DND-41 (cell line): Measurements from ENCODE around the gene IL9.

ENCODE experiments used
- ATAC-seq: fragments of 200-7000 bp; cut with Tn5 transposase; 3 replicates; pipeline ENCODE4 v1.9.1; 2021; ENCODE audit warnings: low read depth; ENCODE audit not compliant: insufficient read depth
- DNase-seq: peaks from one replicate; pipeline ENCODE4 v3.0.0-alpha.2; 2020
- H2AFZ ChIP-seq: 2 replicates; pipeline ENCODE4 v1.6.0; 2012; ENCODE audit warnings: low read depth, low read length
- H3K27ac ChIP-seq: 2 replicates; pipeline ENCODE4 v1.5.1; 2012; ENCODE audit warnings: low read length, inconsistent platforms
- H3K27me3 ChIP-seq: fragments of 200-600 bp; sonication (generic); 2 replicates; pipeline ENCODE4 v1.6.0; 2012; ENCODE audit warnings: low read length, mild to moderate bottlenecking, inconsistent platforms; ENCODE audit not compliant: insufficient read depth, poor library complexity
- H3K36me3 ChIP-seq: 2 replicates; pipeline ENCODE4 v1.5.1; 2012; ENCODE audit warnings: low read length, inconsistent platforms; ENCODE audit not compliant: insufficient read depth
- H3K4me1 ChIP-seq: 2 replicates; pipeline ENCODE4 v1.5.1; 2012; ENCODE audit warnings: mild to moderate bottlenecking, low read length; ENCODE audit not compliant: insufficient read depth
- H3K4me2 ChIP-seq: 2 replicates; pipeline ENCODE4 v1.6.0; 2012; ENCODE audit warnings: mild to moderate bottlenecking, moderate library complexity, low read length, inconsistent platforms; ENCODE audit not compliant: insufficient read depth
- H3K4me3 ChIP-seq, 2 experiments: fragments of 200-600 bp in 1 of 2; shearing (Covaris generic) in 1 of 2; 2 replicates each; pipeline ENCODE4 v1.5.1; 2012 to 2016; ENCODE audit warnings: inconsistent platforms in 2 of 2, low read length in 2 of 2, mild to moderate bottlenecking in 2 of 2, low read depth in 1 of 2, moderate library complexity in 1 of 2
- H3K79me2 ChIP-seq: 2 replicates; pipeline ENCODE4 v1.6.0; 2012; ENCODE audit warnings: low read length, inconsistent platforms; ENCODE audit not compliant: insufficient read depth
- H3K9ac ChIP-seq: 2 replicates; pipeline ENCODE4 v1.6.0; 2012; ENCODE audit warnings: low read depth, mild to moderate bottlenecking, inconsistent platforms, low read length, moderate library complexity
- H3K9me3 ChIP-seq: 2 replicates; pipeline ENCODE4 v1.5.1; 2012; ENCODE audit warnings: low read length, moderate library complexity, mild to moderate bottlenecking, inconsistent platforms; ENCODE audit not compliant: insufficient read depth, severe bottlenecking
- H4K20me1 ChIP-seq: 2 replicates; pipeline ENCODE4 v1.6.0; 2012; ENCODE audit warnings: low read length; ENCODE audit not compliant: insufficient read depth
- CTCF ChIP-seq: IDR thresholded peaks from 2 replicates; pipeline ENCODE4 v1.5.1; 2012; ENCODE audit warnings: borderline replicate concordance, low read length, moderate library complexity, mild to moderate bottlenecking; ENCODE audit not compliant: poor library complexity, severe bottlenecking; ENCODE audit errors: extremely low read depth
- EZH2 ChIP-seq: IDR thresholded peaks from 3 replicates; pipeline ENCODE4 v1.6.1; 2012; ENCODE audit warnings: borderline replicate concordance, low read depth, mild to moderate bottlenecking, moderate library complexity, low read length, inconsistent platforms; ENCODE audit not compliant: severe bottlenecking

Gene IL9

GRCh38 chr5:135851915-135852845, 43.5 kb downstream of the IL9 start:
- no peaks in the 10 kb centered on the region for H3K79me2 ChIP-seq
- DNase-seq = no peak
- no peak overlapping the region for H2AFZ ChIP-seq
- no peak overlapping the region for H3K4me2 ChIP-seq
- no peaks in the 10 kb centered on the region for H3K9me3 ChIP-seq
- H3K27ac ChIP-seq = no peak overlapping the region
- H3K36me3 ChIP-seq = no peaks in the 10 kb centered on the region
- no peaks in the 10 kb centered on the region for H4K20me1 ChIP-seq
- no peak for ATAC-seq
- no peak overlapping the region for H3K4me3 ChIP-seq
- H3K27me3 ChIP-seq = no peaks in the 10 kb centered on the region
- H3K9ac ChIP-seq = no peak overlapping the region
- H3K4me1 ChIP-seq = no peaks in the 10 kb centered on the region
- TF ChIP-seq CTCF (no peak), EZH2 (no peak)

- H2AFZ ChIP-seq = no peak overlapping the region
Observed at GRCh38 chr5:135851186-135851914, 44.3 kb downstream of the IL9 start.

GRCh38 chr5:135850671-135851070, 45.0 kb downstream of the IL9 start:
- no peaks in the 10 kb centered on the region for H3K36me3 ChIP-seq
- no peak for TF ChIP-seq CTCF
- TF ChIP-seq EZH2 = no peak
- ATAC-seq = no peak

More at GRCh38 chr5:135851186-135851914, 44.3 kb downstream of the IL9 start:
- Histone ChIP-seq H3K9ac (no peak overlapping the region), H4K20me1 (no peaks in the 10 kb centered on the region), H3K79me2 (no peaks in the 10 kb centered on the region), H3K27ac (no peak overlapping the region), H3K27me3 (no peaks in the 10 kb centered on the region), H3K4me1 (no peaks in the 10 kb centered on the region), H3K4me2 (no peak overlapping the region), H3K4me3 (no peak overlapping the region), H3K9me3 (no peaks in the 10 kb centered on the region), H3K36me3 (no peaks in the 10 kb centered on the region)
- ATAC-seq (no peak), DNase-seq (no peak)
- TF ChIP-seq CTCF (no peak), EZH2 (no peak)

More at GRCh38 chr5:135850671-135851070, 45.0 kb downstream of the IL9 start:
- no peaks in the 10 kb centered on the region for H4K20me1 ChIP-seq
- H3K4me2 ChIP-seq = no peak overlapping the region
- no peaks in the 10 kb centered on the region for H3K4me1 ChIP-seq
- H3K27ac ChIP-seq = no peak overlapping the region
- H3K9ac ChIP-seq = no peak overlapping the region
- no peaks in the 10 kb centered on the region for H3K27me3 ChIP-seq
- no peak for DNase-seq
- no peaks in the 10 kb centered on the region for H3K79me2 ChIP-seq
- no peak overlapping the region for H3K4me3 ChIP-seq
- no peak overlapping the region for H2AFZ ChIP-seq
- H3K9me3 ChIP-seq = no peaks in the 10 kb centered on the region
